Stimulated activated CD4-positive, alpha-beta T cell treated with anti-CD3 and anti-CD28 coated beads, Interleukin-2, amount 100 ng/mL, for 4 hours (primary cell): Measurements from ENCODE around the gene ASF1A.

Experiments
- DNase-seq: peaks from one replicate; pipeline ENCODE4 v3.0.0-alpha.2; 2020; ENCODE audit warnings: low read depth

ASF1A gene

GRCh38 chr6:118913161-118913560 is 19.2 kb downstream of the ASF1A start:
- DNase-seq: no peak

GRCh38 chr6:118914598-118914997 is 20.6 kb downstream of the ASF1A start:
- no peak for DNase-seq

- DNase-seq: no peak
Observed at GRCh38 chr6:118917546-118918328, 23.8 kb downstream of the ASF1A start.

GRCh38 chr6:118918329-118918725 is 24.4 kb downstream of the ASF1A start:
- no peak for DNase-seq

GRCh38 chr6:118921084-118921483 is 27.1 kb downstream of the ASF1A start:
- no peak for DNase-seq

- DNase-seq: no peak
Observed at GRCh38 chr6:118923035-118923434, 29.1 kb downstream of the ASF1A start.

GRCh38 chr6:118930680-118931079 is 36.7 kb downstream of the ASF1A start:
- no peak for DNase-seq

- no peak for DNase-seq
Observed at GRCh38 chr6:118931436-118931835, 37.5 kb downstream of the ASF1A start.

GRCh38 chr6:118932421-118932820 is 38.5 kb downstream of the ASF1A start:
- DNase-seq: no peak

GRCh38 chr6:118933855-118934460 is 40.0 kb downstream of the ASF1A start:
- DNase-seq: no peak

GRCh38 chr6:118934461-118935330 is 40.7 kb downstream of the ASF1A start, which contains the start of gene MCM9:
MCM9 (minus strand) TSS chr6:118935159; CDS start chr6:118931723, 3,436 bp downstream.
- DNase-seq: peak; percentile 83

GRCh38 chr6:118935331-118935668 is 41.3 kb downstream of the ASF1A start:
- DNase-seq: no peak

- DNase-seq: no peak
Observed at GRCh38 chr6:118935978-118936703, 42.2 kb downstream of the ASF1A start.

- DNase-seq: no peak
Observed at GRCh38 chr6:118939683-118940082, 45.7 kb downstream of the ASF1A start.

- DNase-seq: no peak
Observed at GRCh38 chr6:118940770-118941169, 46.8 kb downstream of the ASF1A start.

- no peak for DNase-seq
Observed at GRCh38 chr6:118945217-118945616, 51.3 kb downstream of the ASF1A start.

- DNase-seq: no peak
Observed at GRCh38 chr6:118952683-118953082, 58.7 kb downstream of the ASF1A start.

- DNase-seq: no peak
Observed at GRCh38 chr6:118953391-118953790, 59.4 kb downstream of the ASF1A start.
